ENCODE measurements around the gene GALNTL6. TPM values are rescaled to one million over a fixed set of nuclear protein-coding genes. Genes with fewer than 3 reads are reported as not detected.

Gene GALNTL6
- total RNA-seq, 2 experiments from 2014 or later, result not detected

- Mint-ChIP-seq H3K9me3 (ENCODE audit: low read depth) (peaks cover 2% of the 10 kb centered on the region), H3K27ac (no peak overlapping the region), H3K36me3 (no peaks in the 10 kb centered on the region), H3K4me1 (no peaks in the 10 kb centered on the region), H3K27me3 (no peaks in the 10 kb centered on the region), H3K4me3 (no peak overlapping the region)
- DNase-seq (no peak), ATAC-seq (no peak)
- CTCF ChIA-PET, result no interaction called here
These were observed 111.7 kb downstream of the GALNTL6 start for GRCh38 chr4:171924746-171925376.

- Mint-ChIP-seq H3K4me3 (no peak overlapping the region), H3K27ac (no peak overlapping the region)
These were observed 115.1 kb downstream of the GALNTL6 start for GRCh38 chr4:171928336-171928735.

GRCh38 chr4:171929477-171929876 lies 116.3 kb downstream of the GALNTL6 start:
- DNase-seq (no peak), ATAC-seq (no peak)
- Mint-ChIP-seq H3K4me1 (no peaks in the 10 kb centered on the region), H3K27ac (no peak overlapping the region), H3K36me3 (no peaks in the 10 kb centered on the region), H3K27me3 (no peaks in the 10 kb centered on the region), H3K9me3 (ENCODE audit: low read depth) (no peaks in the 10 kb centered on the region), H3K4me3 (no peak overlapping the region)
- CTCF ChIA-PET, result no interaction called here

More at GRCh38 chr4:171928336-171928735, 115.1 kb downstream of the GALNTL6 start:
- ATAC-seq (no peak), DNase-seq (no peak)
- Mint-ChIP-seq H3K9me3 (ENCODE audit: low read depth) (peaks cover 2% of the 10 kb centered on the region), H3K4me1 (no peaks in the 10 kb centered on the region), H3K27me3 (no peaks in the 10 kb centered on the region), H3K36me3 (no peaks in the 10 kb centered on the region)
- CTCF ChIA-PET, result no interaction called here

GRCh38 chr4:171929907-171930306 lies 116.7 kb downstream of the GALNTL6 start:
- no peaks in the 10 kb centered on the region for H3K36me3 Mint-ChIP-seq
- H3K4me1 Mint-ChIP-seq, result no peaks in the 10 kb centered on the region
- no peak overlapping the region for H3K27ac Mint-ChIP-seq
- DNase-seq (no peak), ATAC-seq (no peak)
- CTCF ChIA-PET, result no interaction called here
- H3K4me3 Mint-ChIP-seq, result no peak overlapping the region
- H3K27me3 Mint-ChIP-seq, result no peaks in the 10 kb centered on the region
- no peaks in the 10 kb centered on the region for H3K9me3 Mint-ChIP-seq (ENCODE audit: low read depth)

GRCh38 chr4:171932238-171932637 lies 119.0 kb downstream of the GALNTL6 start:
- CTCF ChIA-PET, result no interaction called here

GRCh38 chr4:171940656-171941055 lies 127.5 kb downstream of the GALNTL6 start:
- Mint-ChIP-seq H3K36me3 (no peaks in the 10 kb centered on the region), H3K27ac (no peak overlapping the region), H3K27me3 (no peaks in the 10 kb centered on the region), H3K4me1 (no peaks in the 10 kb centered on the region), H3K4me3 (no peak overlapping the region), H3K9me3 (ENCODE audit: low read depth) (no peaks in the 10 kb centered on the region)
- ATAC-seq, result no peak
- DNase-seq, result no peak
- CTCF ChIA-PET, result no interaction called here

More at GRCh38 chr4:171932238-171932637, 119.0 kb downstream of the GALNTL6 start:
- no peaks in the 10 kb centered on the region for H3K36me3 Mint-ChIP-seq
- no peaks in the 10 kb centered on the region for H3K9me3 Mint-ChIP-seq (ENCODE audit: low read depth)
- no peak overlapping the region for H3K27ac Mint-ChIP-seq
- H3K27me3 Mint-ChIP-seq, result no peaks in the 10 kb centered on the region
- no peaks in the 10 kb centered on the region for H3K4me1 Mint-ChIP-seq
- H3K4me3 Mint-ChIP-seq, result no peak overlapping the region
- ATAC-seq, result no peak
- no peak for DNase-seq

- CTCF ChIA-PET, result no interaction called here
- Mint-ChIP-seq H3K27me3 (no peaks in the 10 kb centered on the region), H3K36me3 (no peaks in the 10 kb centered on the region), H3K27ac (no peak overlapping the region), H3K4me3 (no peak overlapping the region), H3K9me3 (ENCODE audit: low read depth) (peaks cover 10% of the 10 kb centered on the region), H3K4me1 (no peaks in the 10 kb centered on the region)
- DNase-seq, result no peak
- ATAC-seq, result no peak
These were observed 134.2 kb downstream of the GALNTL6 start for GRCh38 chr4:171947400-171947799.

GRCh38 chr4:171948038-171948437 lies 134.8 kb downstream of the GALNTL6 start:
- no peak overlapping the region for H3K27ac Mint-ChIP-seq
- H3K9me3 Mint-ChIP-seq (ENCODE audit: low read depth), result peaks cover 10% of the 10 kb centered on the region
- no peaks in the 10 kb centered on the region for H3K36me3 Mint-ChIP-seq
- ATAC-seq, result no peak
- CTCF ChIA-PET, result no interaction called here
- no peaks in the 10 kb centered on the region for H3K4me1 Mint-ChIP-seq
- DNase-seq, result no peak
- no peak overlapping the region for H3K4me3 Mint-ChIP-seq
- H3K27me3 Mint-ChIP-seq, result no peaks in the 10 kb centered on the region

- Mint-ChIP-seq H3K9me3 (ENCODE audit: low read depth) (peaks cover 5% of the 10 kb centered on the region), H3K27ac (no peak overlapping the region), H3K4me3 (no peak overlapping the region), H3K4me1 (no peaks in the 10 kb centered on the region), H3K36me3 (no peaks in the 10 kb centered on the region), H3K27me3 (no peaks in the 10 kb centered on the region)
- ATAC-seq (no peak), DNase-seq (no peak)
- CTCF ChIA-PET, result no interaction called here
These were observed 141.4 kb downstream of the GALNTL6 start for GRCh38 chr4:171954650-171955049.

- DNase-seq, result no peak
- no peaks in the 10 kb centered on the region for H3K4me1 Mint-ChIP-seq
- H3K4me3 Mint-ChIP-seq, result no peak overlapping the region
- CTCF ChIA-PET, result no interaction called here
- ATAC-seq, result no peak
- no peaks in the 10 kb centered on the region for H3K9me3 Mint-ChIP-seq (ENCODE audit: low read depth)
- H3K27me3 Mint-ChIP-seq, result no peaks in the 10 kb centered on the region
- H3K36me3 Mint-ChIP-seq, result no peaks in the 10 kb centered on the region
- no peak overlapping the region for H3K27ac Mint-ChIP-seq
These were observed 143.5 kb downstream of the GALNTL6 start for GRCh38 chr4:171956678-171957077.

GRCh38 chr4:171962110-171962509 lies 148.9 kb downstream of the GALNTL6 start:
- Mint-ChIP-seq H3K27me3 (no peaks in the 10 kb centered on the region), H3K36me3 (no peaks in the 10 kb centered on the region), H3K4me1 (no peaks in the 10 kb centered on the region), H3K9me3 (ENCODE audit: low read depth) (no peaks in the 10 kb centered on the region), H3K27ac (no peak overlapping the region), H3K4me3 (no peak overlapping the region)
- no peak for DNase-seq
- ATAC-seq, result no peak
- CTCF ChIA-PET, result no interaction called here

GRCh38 chr4:171966356-171966755 lies 153.2 kb downstream of the GALNTL6 start:
- Mint-ChIP-seq H3K4me3 (no peak overlapping the region), H3K4me1 (no peaks in the 10 kb centered on the region), H3K9me3 (ENCODE audit: low read depth) (no peaks in the 10 kb centered on the region), H3K27me3 (no peaks in the 10 kb centered on the region), H3K27ac (no peak overlapping the region), H3K36me3 (no peaks in the 10 kb centered on the region)
- DNase-seq (no peak), ATAC-seq (no peak)
- CTCF ChIA-PET, result no interaction called here

GRCh38 chr4:171978216-171978615 lies 165.0 kb downstream of the GALNTL6 start:
- Mint-ChIP-seq H3K4me1 (no peaks in the 10 kb centered on the region), H3K27ac (no peak overlapping the region), H3K27me3 (no peaks in the 10 kb centered on the region), H3K4me3 (no peak overlapping the region), H3K36me3 (no peaks in the 10 kb centered on the region), H3K9me3 (ENCODE audit: low read depth) (no peaks in the 10 kb centered on the region)
- DNase-seq (no peak), ATAC-seq (no peak)
- CTCF ChIA-PET, result no interaction called here

GRCh38 chr4:171979461-171979860 lies 166.3 kb downstream of the GALNTL6 start:
- no peaks in the 10 kb centered on the region for H3K36me3 Mint-ChIP-seq
- H3K4me3 Mint-ChIP-seq, result no peak overlapping the region
- H3K27ac Mint-ChIP-seq, result no peak overlapping the region
- no peaks in the 10 kb centered on the region for H3K27me3 Mint-ChIP-seq
- no peaks in the 10 kb centered on the region for H3K9me3 Mint-ChIP-seq (ENCODE audit: low read depth)
- no peaks in the 10 kb centered on the region for H3K4me1 Mint-ChIP-seq
- DNase-seq (no peak), ATAC-seq (no peak)
- CTCF ChIA-PET, result no interaction called here

GRCh38 chr4:171981185-171981584 lies 168.0 kb downstream of the GALNTL6 start:
- H3K4me3 Mint-ChIP-seq, result no peak overlapping the region
- CTCF ChIA-PET, result no interaction called here
- H3K4me1 Mint-ChIP-seq, result no peaks in the 10 kb centered on the region
- H3K27me3 Mint-ChIP-seq, result no peaks in the 10 kb centered on the region
- H3K27ac Mint-ChIP-seq, result no peak overlapping the region
- no peaks in the 10 kb centered on the region for H3K9me3 Mint-ChIP-seq (ENCODE audit: low read depth)
- ATAC-seq (no peak), DNase-seq (no peak)
- H3K36me3 Mint-ChIP-seq, result no peaks in the 10 kb centered on the region

Data from activated CD8-positive, alpha-beta memory T cell treated with anti-CD3 and anti-CD28 coated beads, Interleukin-2, amount 10 ng/mL, durations not matched to agents 7 days and 5 days (primary cell).